Coronary artery (tissue), 2 donors: ENCODE measurements around the gene PIBF1.
"Not testable (repeated sequence)": the region's sequence is repeated elsewhere in the genome, so short reads cannot be mapped to it uniquely, and the experiment has no call there.

Experiments
- DNase-seq: peaks from one replicate; pipeline ENCODE4 v3.0.0-alpha.2; 2017; ENCODE audit warnings: low spot score
- H3K27ac ChIP-seq, 2 donors: fragments of 200-600 bp; sonication (generic); one replicate each; pipeline ENCODE4 v1.5.1; 2016 to 2019
- H3K4me3 ChIP-seq: fragments of 200-600 bp; sonication (generic); 2 replicates; pipeline ENCODE4 v1.5.1; 2016; ENCODE audit warnings: mild to moderate bottlenecking, moderate library complexity
- CTCF ChIP-seq: fragments of 200-600 bp; sonication (generic); IDR thresholded peaks from one replicate; pipeline ENCODE4 v1.5.1; 2019; ENCODE audit warnings: antibody characterized with exemption

Gene PIBF1

GRCh38 chr13:73036566-73036965 is 254.6 kb downstream of the PIBF1 start:
- no peak for TF ChIP-seq CTCF
- Histone ChIP-seq H3K4me3 (no peak overlapping the region), H3K27ac (no peak overlapping the region)
- DNase-seq = no peak

- H3K4me3 ChIP-seq = no peak overlapping the region
- TF ChIP-seq CTCF = no peak
- no peak for DNase-seq
- H3K27ac ChIP-seq = no peak overlapping the region
Observed at GRCh38 chr13:73038064-73038463, 256.1 kb downstream of the PIBF1 start.

- DNase-seq = no peak
- no peak overlapping the region for H3K27ac ChIP-seq
- TF ChIP-seq CTCF = no peak
- H3K4me3 ChIP-seq = no peak overlapping the region
Observed at GRCh38 chr13:73039201-73040108, 257.5 kb downstream of the PIBF1 start.

- Histone ChIP-seq H3K27ac (no peak overlapping the region), H3K4me3 (no peak overlapping the region)
- TF ChIP-seq CTCF = no peak
- DNase-seq = no peak
Observed at GRCh38 chr13:73040484-73040883, 258.6 kb downstream of the PIBF1 start.

- no peak overlapping the region for H3K4me3 ChIP-seq
- H3K27ac ChIP-seq = no peak overlapping the region
- TF ChIP-seq CTCF = no peak
- no peak for DNase-seq
Observed at GRCh38 chr13:73040968-73041596, 259.1 kb downstream of the PIBF1 start.

GRCh38 chr13:73045031-73045430 is 263.1 kb downstream of the PIBF1 start:
- Histone ChIP-seq H3K27ac (no peak overlapping the region), H3K4me3 (no peak overlapping the region)
- DNase-seq = no peak
- TF ChIP-seq CTCF = no peak

- not testable (repeated sequence) for DNase-seq, H3K27ac ChIP-seq, H3K4me3 ChIP-seq
Observed at GRCh38 chr13:73048615-73049014, 266.7 kb downstream of the PIBF1 start.
